NCI-H1436 treated with DMSO at 0.1 percent for 48 hours (cell line): ENCODE measurements around the gene MTCL1.

Source experiments
- DNase-seq: peaks from one replicate; lab custom pipeline; 2025; lab: John Stamatoyannopoulos, UW

The MTCL1 gene

DNA sequence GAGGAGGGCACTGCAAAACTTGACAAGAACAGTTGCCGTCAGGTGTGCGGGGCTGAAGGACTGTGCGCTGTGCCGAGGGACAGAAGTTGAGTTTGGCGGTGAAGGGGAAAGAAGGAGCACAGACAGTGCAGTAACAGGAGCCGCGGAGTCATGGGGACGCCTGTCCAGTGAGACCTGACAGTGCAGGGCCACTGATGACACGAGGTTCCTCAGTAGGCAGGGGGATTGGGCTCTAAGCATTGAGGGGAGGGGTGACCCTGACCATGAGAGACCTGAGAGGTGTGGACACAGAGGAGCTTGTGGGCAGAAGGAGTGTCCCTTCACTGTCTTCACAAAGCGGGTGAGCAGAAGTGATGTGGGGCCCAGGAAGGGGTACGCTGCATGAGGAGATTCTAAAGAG lies 104.8 kb downstream of the MTCL1 start:
- DNase-seq = no peak

DNA sequence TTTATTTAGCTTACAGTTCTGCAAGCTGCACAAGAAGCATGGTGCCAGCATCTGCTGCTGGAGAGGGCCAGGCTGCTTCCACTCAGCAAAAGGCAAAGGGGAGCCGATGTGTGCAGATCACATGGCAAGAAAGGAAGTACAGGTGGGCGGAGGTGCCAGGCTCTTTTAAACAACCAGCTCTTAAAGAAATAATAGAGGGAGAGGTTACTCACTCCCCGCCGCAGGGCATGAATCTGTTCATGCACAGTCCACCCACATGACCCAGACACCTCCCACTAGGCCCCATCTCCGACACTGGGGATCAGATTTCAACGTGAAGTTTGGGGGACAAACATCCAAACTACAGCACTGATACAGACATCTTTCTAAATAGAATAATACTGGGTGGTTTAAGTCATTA lies 105.8 kb downstream of the MTCL1 start:
- no peak for DNase-seq

DNA sequence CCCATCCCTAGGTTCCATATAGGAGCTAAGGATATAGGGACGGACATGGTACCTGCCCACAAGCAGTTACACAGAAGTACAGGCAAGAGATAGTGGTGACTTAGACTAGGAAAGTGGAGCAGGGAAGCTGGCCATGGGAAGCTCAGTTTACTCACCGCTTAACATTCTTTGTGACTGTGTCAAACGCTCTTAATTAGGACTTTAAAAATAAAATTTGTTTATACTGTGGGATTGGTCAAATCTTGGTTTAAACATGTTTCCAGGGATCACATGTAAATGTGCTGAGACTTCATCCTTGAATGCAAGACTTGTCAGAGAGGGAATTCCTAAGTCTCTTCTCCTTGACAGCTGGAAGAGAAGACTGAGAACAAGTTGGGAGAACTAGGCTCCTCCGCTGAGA lies 107.3 kb downstream of the MTCL1 start:
- no peak for DNase-seq

DNA sequence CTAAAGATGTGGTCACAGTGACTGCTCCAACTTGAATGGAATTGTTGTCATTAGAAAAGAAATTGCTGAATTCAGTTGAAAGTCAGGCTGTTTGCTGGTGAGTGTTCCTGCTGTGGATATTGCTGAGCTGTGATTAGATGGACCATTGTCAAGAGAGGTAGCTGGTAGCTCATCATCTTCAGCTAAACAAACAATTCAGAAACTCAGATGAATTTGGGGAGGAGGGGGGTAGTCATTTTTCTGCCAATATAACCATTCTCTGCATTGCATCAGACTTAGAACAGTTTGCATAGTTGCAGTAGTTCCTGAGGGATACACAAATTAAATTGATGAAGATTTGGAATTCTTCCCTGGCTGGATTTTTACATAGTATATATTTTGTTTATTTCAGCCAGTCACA lies 108.3 kb downstream of the MTCL1 start:
- no peak for DNase-seq

DNA sequence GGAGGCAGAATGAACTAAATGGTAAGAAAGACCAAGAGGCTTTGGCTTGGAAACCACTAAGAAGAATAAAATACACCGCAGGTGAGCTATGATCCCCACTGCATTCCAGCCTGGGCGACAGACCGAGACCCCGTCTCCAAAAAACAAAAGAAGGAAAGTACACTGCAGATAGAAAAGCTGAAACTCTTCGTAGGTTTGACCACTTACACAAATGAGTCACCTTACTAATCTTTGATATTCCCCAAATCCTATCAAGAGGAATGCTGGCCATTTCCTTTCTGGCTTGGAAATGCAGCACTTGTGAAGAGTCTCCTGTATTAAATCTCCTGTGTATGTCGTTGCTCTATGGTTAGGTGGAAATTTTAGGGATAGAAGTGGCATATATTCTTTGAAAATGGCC lies 108.8 kb downstream of the MTCL1 start:
- no peak for DNase-seq

DNA sequence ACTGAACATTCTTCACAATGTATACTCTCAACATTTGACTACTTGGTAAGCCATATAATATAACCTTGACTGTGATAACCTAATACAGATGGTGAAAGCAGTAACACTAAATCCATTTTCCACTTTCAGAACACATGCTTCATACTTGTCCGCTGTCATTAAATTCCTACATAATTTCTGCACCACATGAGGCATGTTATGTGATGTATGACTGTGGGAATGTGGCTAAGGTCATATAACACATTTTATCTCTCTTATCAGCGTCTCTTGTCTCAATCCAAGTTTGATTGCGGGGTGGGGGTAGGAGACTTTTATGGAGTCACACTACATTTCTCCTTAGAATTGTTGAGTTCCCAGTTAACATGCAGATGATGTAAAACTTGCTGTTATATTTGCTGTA lies 110.9 kb downstream of the MTCL1 start:
- DNase-seq = no peak

DNA sequence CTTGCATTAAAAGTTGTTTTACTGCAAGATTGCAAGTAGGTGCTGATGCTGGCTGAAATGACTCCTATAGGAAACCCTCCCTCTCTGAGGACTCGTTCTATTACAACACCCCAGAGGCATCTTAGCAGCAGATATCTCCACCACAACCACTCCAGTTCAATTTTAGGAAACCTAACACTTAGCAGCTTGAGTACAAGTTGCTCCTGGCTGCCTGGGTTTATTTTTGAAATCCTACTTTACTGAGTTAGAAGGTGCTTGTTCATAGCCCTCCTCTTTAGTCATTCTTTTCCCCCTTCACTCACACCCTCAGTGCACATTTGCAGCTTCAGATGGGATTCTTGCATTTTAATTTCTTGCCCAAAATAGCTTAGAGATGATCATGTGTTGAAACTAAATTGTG lies 111.5 kb downstream of the MTCL1 start:
- no peak for DNase-seq

DNA sequence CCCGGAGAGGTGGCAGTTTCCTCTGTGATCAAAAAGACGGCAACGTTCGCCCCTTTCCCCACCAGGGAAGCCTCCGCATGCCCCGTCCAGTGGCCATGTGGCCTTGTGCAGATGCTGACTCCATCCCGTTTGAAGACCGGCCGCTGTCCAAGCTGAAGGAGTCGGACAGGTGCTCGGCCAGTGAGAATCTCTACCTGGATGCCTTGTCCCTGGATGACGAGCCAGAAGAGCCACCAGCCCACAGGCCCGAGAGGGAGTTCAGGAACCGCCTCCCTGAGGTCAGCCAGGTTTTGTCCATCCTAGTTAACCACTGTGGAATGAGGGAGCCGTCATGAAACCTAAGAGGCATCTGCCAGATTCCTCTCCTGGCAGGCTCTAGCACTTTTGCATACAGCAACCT lies 113.6 kb downstream of the MTCL1 start:
- DNase-seq = no peak

DNA sequence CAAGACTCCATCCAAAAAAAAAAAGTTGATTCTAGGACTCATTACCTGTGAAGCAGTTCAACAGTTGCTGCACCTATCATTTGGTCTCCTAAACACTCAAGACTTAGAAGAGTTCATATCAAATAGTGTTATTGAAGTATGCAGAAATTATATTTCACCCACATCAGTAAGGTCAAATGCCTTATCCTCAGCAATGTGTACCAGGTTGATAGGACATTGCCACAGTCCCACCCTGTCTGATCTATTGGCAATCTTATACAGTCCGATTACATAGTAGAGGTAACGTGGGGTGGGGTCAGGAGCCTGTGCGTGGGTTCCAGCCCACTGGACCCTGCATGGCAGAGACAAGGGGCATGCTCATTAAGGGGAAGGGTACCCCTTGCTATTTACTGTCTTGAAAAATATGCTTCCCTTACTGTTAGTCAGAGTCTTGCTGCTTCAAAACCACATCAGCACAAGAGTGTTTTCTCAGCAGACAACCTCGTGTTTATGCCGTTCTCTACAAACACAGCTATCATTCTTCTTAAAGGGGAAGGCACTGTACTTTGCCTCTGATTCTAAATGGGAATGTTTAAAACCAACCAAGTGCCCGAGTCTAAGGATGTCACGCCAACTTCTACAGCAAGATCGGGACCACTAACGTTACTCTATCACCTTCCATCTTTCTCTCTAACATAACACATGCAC lies 115.2 kb downstream of the MTCL1 start:
- DNase-seq = no peak

DNA sequence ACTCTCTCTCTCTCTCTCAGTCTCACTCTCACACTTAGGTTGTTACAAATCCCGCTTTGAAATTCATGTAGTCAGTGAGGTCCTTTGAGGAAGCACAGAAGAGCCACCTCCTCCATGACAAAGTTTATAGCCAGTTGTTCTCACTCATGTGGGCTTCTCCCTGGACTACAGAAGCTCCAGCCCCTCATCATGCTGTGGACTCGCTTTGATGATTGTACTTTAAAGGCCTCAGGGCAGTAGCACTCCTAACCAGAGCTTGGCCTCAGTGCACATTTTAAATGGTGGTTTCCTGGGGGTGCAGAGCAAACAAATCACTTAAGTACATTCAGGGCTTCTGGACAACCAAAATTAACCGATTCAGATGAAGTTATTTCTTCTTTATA lies 115.7 kb downstream of the MTCL1 start:
- DNase-seq = no peak

DNA sequence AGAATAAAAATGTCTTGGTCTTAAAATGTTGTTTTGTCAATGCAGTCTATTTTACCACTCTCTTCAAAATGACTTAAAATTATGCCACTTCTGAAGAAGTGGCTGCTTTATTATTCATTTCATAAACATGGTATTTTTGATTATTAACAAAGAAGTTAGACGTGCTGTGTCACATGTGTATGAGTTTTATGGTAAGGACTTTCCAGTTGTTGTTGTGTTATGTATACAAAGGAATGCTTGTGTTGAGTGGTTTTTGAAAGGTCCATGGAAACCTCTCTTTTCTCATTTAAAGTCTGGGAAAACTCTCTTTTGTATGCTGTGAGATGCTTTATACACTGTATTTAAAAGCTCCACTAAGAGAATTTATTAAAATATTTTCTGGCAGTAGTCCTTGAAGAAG lies 116.2 kb downstream of the MTCL1 start:
- DNase-seq = no peak

DNA sequence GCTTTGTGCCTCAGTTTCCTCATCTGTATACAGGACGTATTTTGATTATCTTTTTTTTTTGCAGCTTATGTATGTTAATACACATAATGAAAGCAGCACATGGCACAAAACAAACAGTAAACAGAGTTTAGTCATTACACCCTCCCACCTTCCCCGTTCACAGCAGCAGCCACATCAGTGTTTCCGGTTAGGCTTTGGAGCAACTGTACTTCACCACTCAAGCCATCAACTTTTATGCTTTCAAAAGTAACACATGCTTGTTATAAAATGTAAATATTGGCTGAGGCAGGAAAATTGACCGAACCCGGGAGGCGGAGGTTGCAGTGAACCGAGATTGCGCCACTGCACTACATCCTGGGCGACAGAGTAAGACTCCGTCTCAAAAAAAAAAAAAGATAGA lies 117.3 kb downstream of the MTCL1 start:
- no peak for DNase-seq

DNA sequence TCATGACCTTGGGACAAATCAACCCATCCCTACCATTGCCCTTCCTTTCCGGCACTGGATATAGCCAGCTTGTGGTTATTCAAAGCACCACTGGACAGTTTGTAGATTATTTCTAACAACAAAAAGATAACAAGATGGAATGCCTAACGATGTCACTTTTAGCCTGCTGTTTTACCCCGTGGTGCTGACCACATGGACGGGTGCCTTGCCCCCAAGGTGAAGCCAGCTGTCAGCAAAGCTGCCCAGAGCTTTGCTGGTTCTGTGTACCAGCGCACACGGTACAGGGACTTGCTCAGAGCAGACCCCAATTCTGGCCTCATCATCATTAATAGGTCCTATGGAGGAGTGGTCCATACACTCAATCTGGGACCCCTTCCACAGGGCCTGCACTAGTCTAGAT lies 118.2 kb downstream of the MTCL1 start:
- no peak for DNase-seq

DNA sequence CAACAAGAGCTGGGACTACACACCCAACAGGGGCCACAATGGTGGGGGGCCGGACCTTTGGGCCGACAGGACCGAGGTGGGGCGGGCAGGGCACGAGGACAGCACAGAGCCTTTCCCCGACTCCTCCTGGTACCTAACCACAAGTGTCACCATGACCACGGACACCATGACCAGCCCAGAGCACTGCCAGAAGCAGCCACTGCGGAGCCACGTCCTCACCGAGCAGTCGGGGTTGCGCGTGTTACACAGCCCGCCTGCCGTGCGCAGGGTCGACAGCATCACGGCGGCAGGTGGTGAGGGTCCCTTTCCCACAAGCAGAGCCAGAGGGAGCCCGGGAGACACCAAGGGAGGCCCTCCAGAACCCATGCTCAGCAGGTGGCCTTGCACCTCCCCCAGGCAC lies 119.5 kb downstream of the MTCL1 start:
- DNase-seq = no peak

DNA sequence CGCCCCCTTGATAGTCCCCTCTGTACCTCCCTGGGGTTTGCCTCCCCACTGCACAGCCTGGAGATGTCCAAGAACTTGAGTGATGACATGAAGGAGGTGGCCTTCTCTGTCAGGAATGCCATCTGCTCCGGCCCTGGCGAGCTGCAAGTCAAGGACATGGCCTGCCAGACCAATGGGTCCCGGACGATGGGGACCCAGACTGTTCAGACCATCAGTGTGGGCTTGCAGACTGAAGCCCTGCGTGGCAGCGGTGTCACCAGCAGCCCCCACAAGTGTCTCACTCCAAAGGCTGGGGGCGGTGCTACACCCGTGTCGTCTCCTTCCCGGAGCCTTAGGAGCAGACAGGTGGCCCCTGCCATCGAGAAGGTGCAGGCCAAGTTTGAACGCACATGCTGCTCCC lies 119.9 kb downstream of the MTCL1 start:
- DNase-seq = no peak

DNA sequence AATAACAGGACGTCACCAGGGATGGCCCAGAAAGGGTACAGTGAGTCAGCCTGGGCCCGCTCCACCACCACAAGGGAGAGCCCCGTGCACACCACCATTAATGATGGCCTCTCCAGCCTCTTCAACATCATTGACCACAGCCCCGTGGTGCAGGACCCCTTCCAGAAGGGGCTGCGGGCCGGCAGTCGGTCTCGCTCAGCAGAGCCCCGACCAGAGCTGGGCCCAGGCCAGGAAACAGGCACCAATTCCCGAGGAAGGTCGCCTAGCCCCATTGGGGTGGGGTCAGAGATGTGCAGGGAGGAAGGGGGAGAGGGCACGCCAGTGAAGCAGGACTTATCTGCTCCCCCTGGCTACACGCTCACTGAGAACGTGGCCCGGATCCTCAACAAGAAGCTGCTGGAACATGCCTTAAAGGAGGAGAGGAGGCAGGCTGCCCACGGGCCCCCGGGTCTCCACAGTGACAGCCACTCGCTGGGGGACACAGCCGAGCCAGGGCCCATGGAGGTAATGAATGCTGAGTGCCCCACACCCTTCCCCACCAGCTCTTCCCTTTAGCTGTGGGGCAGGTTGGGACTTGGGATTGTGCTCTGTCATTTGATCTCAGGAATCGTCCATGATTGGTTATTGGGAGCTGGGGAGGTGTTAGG lies 120.5 kb downstream of the MTCL1 start:
- DNase-seq = no peak

DNA sequence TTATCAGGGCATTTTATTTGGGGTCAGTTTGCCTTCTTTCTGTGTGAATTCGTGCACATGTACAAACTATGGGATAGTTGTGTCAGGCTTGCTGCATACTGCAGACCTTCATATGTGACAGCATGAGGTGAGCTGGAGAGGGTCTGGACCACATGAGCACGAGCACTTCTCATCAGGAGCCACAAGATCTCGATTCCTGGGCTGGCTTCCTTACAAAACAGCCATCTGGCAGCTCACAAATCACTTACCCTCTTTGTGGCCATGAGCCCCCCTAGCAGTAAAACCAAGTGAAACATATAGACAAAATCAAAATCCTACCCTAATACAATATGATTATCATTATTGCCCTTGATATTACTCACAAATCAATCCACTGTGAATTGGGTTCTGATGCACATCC lies 121.2 kb downstream of the MTCL1 start:
- DNase-seq = no peak

DNA sequence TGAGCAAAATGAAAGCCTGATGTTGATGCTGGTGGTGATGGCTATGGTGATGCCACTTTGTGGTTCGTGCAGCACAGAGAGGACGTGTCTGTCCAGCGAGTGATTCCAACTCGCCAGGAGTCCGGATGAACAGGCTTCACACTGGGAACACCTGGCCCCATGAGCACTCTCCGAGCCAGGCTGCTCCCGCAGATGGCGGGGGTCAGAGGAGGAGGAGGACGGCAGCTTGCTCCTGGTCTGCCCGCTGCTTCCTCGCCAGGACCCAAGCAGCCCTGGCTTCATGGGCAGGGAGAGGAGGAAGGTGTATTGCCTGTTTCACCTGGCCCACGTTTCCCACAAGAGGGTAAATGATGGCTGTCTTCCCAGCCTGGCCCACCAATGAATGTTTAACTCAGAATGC lies 121.6 kb downstream of the MTCL1 start:
- DNase-seq = no peak

DNA sequence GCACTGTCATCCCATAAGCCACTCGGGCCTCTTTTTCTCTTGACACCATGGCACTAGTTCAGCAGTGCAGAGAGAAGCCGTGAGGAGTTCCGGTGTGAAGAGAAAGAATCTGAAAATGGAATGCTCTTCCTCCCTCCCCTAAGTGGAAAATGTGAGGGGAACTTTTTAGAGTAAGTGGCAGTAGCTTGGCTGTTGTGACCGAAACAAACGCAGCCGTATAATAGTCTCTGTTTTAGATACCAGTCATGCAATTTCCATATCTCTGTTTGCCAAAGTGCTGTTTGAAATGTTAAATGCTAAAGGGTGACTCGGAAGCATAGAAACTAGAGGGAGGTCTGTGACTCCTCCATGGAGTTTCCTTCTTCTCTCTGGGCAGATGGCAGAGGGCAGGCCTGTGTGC lies 122.9 kb downstream of the MTCL1 start:
- no peak for DNase-seq

DNA sequence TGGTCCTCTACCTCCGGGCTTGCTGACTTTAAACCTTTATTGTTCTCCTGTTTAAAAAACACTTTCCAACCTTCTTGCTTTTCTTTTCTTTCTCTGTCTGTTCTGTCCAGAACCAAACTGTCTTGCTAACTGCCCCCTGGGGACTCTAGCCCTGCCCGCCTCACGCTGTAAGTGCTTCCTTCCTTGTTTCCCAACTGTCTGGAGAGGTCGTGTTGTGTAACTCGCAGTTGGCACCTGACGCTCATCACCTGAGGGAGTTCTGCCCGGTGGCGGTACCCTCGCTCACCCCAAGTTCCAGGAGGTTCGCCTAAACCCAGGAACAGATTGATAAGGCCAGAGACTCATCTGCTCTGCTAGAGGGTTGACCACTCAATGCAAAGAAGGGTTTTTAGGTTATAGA lies 123.4 kb downstream of the MTCL1 start:
- DNase-seq = no peak

DNA sequence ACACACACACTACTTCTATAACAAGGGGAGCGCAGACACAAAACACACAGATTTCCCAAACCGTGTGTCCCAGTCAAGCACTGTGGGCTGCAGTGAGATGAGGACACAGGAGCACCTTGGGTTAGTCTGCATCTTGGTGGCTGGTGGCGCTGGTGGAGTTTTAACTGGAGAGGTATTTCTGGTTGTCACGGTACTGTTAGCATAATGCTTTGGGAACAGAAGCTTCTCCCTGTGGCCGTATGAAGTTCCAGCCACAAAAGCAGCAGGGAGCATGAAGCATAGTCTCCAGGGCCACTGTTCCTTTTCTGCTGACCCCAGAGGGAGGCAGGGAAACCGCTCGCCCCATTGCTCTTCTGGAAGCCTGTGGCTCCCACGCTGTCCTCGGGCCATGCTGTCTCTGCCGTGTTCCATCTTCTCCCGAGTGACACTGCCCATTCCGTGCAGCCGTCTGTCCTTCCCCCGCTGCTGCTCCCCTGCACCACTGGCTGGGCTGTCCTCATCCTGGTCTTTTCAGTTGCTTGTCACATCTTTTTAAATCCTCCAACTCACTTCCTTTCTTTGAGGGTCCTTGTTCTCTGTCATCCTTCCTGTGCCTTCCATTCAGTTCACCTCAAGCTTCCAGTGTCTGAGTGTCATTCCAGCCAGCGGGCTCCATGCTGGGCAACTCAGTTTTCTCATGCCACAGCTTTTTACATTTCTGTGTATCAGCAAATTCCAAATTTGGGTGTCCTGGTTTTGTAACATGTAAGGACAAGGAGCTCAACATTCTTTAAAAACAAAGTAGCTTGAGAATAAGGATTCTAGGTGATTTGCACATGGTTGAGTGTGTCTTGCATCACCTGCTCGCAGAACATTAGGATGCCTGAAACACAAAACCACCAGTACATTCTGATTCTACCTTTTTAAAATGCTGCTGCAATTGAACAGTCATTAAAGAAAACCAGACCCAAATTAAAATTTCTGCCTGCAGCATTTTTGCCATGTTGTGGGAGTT lies 125.0 kb downstream of the MTCL1 start:
- no peak for DNase-seq

DNA sequence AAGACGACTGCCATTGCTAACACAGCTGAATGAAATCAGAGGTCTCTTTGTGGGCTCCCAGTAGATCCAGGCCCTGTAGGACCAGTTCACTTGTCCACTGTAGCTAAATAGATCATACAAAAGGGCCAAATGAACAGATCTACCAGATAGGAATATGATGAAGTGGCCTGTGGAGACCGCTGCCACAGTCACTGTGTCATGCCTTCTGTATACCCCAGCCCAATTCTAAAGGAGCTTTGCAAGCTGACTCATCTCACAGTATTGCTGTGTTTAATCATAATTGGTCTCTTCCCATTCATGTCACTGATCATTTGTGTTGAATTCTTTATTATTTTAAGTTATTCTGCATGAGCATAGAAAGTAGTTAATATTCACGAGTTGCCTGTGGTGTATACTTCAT lies 125.8 kb downstream of the MTCL1 start:
- no peak for DNase-seq

DNA sequence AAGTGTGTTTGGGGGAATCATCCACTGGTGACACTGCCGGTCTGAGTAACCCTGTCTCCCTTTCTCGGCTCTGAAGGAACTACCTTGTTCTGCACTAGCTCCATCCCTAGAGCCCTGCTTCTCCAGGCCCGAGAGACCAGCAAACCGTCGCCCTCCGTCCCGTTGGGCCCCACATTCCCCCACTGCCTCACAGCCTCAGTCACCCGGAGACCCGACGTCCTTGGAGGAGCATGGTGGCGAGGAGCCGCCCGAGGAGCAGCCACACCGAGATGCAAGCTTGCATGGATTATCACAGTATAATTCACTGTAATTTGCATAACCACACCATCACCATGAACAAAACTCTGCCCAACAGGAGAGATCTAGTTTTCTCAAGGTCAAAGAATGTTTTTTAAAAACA lies 126.2 kb downstream of the MTCL1 start:
- DNase-seq = no peak
